ENCODE results near the gene CUL9.

The CUL9 gene

GRCh38 chr6:43231053-43231452 lies 49.1 kb downstream of the CUL9 start:
- no peak for DNase-seq

- DNase-seq, result no peak
These were observed 49.9 kb downstream of the CUL9 start for GRCh38 chr6:43231735-43232450.

GRCh38 chr6:43235841-43236240 lies 53.8 kb downstream of the CUL9 start:
- no peak for DNase-seq

DNA sequence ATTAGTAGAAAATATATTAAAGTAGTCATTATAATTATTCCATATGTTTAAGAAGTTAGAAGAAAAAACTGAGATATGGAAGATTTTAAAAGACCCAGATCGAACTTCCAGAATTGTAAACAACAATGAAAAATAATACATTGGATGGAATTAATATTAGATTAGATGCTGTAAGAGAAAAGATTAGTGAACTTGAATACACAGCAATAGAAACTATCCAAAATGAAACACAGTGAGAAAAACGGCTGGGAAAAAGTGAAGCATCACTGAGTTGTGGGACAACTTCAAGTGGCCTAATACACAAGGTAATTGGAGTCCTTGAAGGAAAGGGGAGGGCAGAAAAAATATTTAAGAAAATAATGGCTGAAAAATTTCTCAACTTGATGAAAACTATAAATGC lies 57.1 kb downstream of the CUL9 start:
- DNase-seq, result no peak

GRCh38 chr6:43240950-43241349 lies 59.0 kb downstream of the CUL9 start:
- DNase-seq, result no peak

GRCh38 chr6:43241446-43241845 lies 59.5 kb downstream of the CUL9 start:
- DNase-seq, result no peak

DNA sequence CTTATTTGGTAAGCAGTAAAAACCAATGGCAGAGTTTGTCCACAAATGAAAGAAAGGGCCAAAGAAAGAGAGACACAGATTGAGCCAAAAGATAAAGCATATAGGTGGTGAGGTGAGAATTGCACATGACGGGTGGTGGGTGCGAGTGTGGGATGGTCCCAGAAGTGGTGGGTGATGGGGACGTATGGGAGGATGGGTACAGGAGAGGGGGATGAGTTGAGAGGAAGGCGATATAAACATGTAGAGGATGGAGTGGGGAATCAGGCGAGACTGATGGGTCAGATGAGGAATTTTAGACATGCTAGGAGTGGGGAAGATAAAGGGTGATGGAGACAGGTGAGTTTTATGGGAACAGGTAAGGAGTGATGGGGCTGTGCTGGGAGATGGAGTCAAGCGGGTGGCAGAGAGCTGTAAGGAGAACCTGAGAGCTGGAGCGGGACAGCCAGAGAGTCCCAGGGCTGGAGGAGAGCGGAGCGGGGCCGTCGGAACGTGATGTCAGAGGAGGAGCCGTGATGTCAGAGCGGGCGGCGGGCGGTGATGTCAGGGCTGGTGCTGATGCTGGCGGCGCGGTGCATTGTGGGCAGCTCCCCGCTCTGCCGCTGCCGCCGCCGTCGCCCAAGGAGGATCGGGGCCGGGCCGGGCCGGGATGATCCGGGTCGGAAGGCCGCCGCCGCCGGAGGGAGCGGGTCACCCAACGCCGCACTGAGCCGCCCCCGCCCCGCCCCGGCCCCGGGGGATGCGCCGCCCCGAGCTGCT lies 61.1 kb downstream of the CUL9 start, which contains the start of gene TTBK1:
TSS of gene TTBK1 (plus strand) at position 574 of the 756 bp plus-strand sequence. CDS start 3,180 bp downstream, outside the sequence.
- no peak for DNase-seq

- no peak for DNase-seq
These were observed 61.8 kb downstream of the CUL9 start for GRCh38 chr6:43243664-43244321.

GRCh38 chr6:43246301-43247113 lies 64.5 kb downstream of the CUL9 start:
- DNase-seq, result no peak

DNA sequence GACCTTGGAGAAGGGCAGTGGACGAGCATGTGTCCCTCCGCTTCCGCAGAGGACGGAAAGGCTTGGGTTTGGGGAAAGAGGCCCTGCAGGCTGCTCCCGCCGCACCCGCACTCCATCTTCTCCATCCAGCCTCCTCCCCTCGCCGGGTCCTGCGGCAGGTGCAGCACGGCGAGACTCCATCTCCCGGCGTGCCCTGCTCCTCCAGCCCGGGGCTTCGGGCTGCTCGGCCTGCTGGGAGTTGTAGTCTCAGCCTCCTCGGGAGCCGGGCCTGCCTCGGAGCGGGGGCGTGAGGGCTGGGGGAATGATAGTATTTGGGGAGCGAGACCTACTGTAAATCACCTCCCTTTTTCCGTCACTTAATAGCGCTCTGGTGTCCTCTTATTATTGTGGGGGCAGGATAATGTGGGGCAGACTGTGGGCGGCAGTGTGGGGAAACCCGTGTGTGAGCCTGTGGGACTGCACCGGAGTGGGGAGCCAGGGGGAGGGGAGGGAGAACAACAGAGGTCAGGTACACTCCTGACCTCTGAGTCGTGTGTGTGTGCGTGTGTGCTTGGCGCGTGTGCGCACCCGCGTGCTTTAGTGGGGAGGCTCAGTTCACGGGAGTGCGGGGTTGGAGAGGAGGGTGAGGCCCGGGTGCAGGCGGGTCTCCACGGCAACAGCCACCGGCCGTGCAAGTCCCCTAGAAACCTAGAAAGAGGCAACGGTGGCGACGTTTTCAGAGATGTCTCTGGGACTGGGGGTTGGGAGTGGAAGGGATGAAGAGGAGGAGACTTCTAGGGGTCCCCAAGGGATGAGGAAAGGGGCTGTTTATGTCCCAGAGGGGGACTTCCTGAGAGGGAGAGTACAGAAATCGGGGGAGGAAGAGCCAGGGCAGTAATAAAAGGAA lies 65.4 kb downstream of the CUL9 start:
- peak; percentile 26 for DNase-seq

- DNase-seq, result no peak
These were observed 66.1 kb downstream of the CUL9 start for GRCh38 chr6:43248101-43248500.

- DNase-seq, result no peak
These were observed 66.8 kb downstream of the CUL9 start for GRCh38 chr6:43248791-43249190.

- DNase-seq, result peak; percentile 16
These were observed 69.0 kb downstream of the CUL9 start for GRCh38 chr6:43250992-43251373.

DNA sequence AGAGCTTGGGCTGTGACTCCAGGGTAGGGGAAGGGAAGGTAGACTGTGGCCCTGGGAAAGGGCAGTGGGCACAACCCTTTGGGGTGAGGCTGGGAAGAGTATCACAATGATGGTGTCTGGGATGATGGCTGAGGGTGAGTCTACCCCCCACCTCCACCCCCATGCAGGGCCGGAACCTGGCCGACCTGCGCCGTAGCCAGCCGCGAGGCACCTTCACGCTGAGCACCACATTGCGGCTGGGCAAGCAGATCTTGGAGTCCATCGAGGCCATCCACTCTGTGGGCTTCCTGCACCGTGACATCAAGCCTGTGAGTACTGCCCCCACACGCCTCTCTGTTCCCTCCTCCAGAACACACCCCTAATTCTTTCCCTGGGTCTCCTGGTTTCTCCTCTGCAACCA lies 71.4 kb downstream of the CUL9 start:
- no peak for DNase-seq

DNA sequence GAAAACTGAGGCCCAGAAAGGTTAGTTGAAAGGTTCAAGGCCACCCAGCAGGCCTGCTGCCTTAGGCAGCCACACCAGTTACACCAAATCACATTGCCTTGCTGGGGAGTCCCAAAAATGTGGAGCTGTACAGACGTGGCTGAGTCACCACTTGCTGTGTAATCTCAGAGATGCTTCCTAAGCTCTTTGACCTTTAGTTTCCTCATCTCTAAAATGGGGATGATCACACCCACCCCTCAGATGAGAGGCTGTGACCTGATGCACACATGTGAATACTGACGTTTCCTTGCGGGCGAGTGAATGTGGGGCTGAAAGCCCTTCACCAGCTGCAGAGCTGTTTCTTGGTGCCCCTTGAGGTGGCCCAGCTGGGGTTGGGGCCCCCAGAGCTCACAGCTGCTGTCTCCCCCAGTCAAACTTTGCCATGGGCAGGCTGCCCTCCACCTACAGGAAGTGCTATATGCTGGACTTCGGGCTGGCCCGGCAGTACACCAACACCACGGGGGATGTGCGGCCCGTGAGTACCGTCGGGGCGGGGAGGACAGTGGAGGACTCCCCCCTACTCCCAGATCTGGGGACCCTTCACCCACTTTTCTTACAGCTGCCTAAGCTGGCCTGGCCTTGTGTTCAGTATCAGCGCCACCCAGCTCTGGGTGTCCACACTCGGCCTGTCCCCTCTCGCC lies 72.3 kb downstream of the CUL9 start:
- DNase-seq, result no peak

GRCh38 chr6:43254846-43255245 lies 72.8 kb downstream of the CUL9 start:
- DNase-seq, result no peak

GRCh38 chr6:43255408-43256054 lies 73.5 kb downstream of the CUL9 start:
- DNase-seq, result no peak

DNA sequence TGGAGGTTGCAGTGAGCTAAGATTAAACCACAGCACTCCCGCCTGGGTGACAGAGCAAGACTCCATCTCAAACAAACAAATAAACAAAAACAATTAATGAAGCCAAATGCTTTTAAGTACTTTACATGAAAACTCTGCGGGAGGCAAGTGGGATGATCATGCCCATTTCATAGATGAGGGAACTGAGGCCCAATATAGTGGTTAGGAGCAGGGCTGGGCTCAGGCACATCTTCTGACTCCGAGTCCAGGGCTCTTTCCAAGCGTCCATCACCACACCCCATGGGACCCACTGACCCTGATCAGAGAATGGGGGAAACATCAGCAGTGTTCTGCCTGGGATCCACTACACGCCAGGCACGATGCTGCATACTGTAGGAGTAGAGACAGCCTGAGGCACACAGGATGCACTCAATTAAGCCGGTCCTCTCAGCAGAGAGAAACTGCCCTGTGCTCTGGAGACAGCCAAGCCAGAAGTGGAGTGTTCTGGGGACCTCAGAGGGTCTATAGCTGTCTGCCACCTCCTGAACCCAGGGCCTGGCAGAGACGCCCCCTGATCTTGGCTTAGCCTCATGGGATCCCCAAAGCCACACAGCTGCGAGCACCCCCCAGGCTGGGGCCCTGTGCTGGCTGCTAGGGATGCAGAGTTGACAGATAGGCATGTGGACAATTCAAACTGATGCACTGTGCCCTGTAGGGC lies 74.8 kb downstream of the CUL9 start:
- no peak for DNase-seq

GRCh38 chr6:43257367-43258145 lies 75.6 kb downstream of the CUL9 start:
- DNase-seq, result no peak

Measured in NCI-H446 treated with DMSO at 0.1 percent for 48 hours (cell line).